ENCODE data around the gene NFX1. TPM values are rescaled to one million over a fixed set of nuclear protein-coding genes. Genes with fewer than 3 reads are reported as not detected.
A peak's percentile ranks its signal among the peaks of the same experiment; 100 is the strongest.

Gene NFX1
- total RNA-seq, 4 donors from 2014 or later: 32.1 to 49.4 (median 36.9) TPM

DNA sequence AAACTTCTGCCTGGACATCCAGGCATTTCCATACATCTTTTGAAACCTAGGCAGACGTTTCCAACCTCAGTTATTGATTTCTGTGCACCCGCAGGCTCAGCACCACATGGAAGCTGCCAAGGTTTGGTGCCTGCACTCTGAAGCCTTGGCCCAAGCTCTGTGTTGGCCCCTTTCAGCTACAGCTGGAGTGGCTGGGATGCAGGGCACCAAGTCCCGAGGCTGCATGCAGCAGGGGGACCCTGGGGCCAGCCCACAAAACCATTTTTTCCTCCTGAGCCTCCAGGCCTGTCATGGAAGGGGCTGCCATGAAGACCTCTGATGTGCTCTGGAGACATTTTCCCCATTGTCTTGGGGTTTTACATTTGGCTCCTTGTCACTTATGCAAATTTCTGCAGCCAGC lies 49.9 kb downstream of the NFX1 start:
- H3K9me3 ChIP-seq: peaks cover 0 to 4% (median 0%) of the 10 kb centered on the region in 4 donors
- WGBS: 100% methylated on average over 2 of the region's 3 CpGs
- intact Hi-C loops (cut with DNase I): no loop called here
- DNase-seq (ENCODE audit: extremely low spot score): no peak
- no peak for TF ChIP-seq POLR2AphosphoS5 (IDR thresholded peaks at IDR 0.05)
- no peak for TF ChIP-seq POLR2A (IDR thresholded peaks at IDR 0.05; ENCODE audit: low read depth)
- no peak for TF ChIP-seq EP300 (IDR thresholded peaks at IDR 0.05)
- TF ChIP-seq, protein P1, sequence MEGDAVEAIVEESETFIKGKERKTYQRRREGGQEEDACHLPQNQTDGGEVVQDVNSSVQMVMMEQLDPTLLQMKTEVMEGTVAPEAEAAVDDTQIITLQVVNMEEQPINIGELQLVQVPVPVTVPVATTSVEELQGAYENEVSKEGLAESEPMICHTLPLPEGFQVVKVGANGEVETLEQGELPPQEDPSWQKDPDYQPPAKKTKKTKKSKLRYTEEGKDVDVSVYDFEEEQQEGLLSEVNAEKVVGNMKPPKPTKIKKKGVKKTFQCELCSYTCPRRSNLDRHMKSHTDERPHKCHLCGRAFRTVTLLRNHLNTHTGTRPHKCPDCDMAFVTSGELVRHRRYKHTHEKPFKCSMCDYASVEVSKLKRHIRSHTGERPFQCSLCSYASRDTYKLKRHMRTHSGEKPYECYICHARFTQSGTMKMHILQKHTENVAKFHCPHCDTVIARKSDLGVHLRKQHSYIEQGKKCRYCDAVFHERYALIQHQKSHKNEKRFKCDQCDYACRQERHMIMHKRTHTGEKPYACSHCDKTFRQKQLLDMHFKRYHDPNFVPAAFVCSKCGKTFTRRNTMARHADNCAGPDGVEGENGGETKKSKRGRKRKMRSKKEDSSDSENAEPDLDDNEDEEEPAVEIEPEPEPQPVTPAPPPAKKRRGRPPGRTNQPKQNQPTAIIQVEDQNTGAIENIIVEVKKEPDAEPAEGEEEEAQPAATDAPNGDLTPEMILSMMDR (IDR thresholded peaks at IDR 0.05): no peak
- peaks cover 71 to 100% (median 88%) of the 10 kb centered on the region in 4 donors for H3K36me3 ChIP-seq
- H3K27me3 ChIP-seq: no peaks in the 10 kb centered on the region
- no peak overlapping the region for H3K27ac ChIP-seq (replicated peaks in 1 of 4)
- H3K4me1 ChIP-seq: no peaks in the 10 kb centered on the region
- no peak overlapping the region for H3K4me3 ChIP-seq

DNA sequence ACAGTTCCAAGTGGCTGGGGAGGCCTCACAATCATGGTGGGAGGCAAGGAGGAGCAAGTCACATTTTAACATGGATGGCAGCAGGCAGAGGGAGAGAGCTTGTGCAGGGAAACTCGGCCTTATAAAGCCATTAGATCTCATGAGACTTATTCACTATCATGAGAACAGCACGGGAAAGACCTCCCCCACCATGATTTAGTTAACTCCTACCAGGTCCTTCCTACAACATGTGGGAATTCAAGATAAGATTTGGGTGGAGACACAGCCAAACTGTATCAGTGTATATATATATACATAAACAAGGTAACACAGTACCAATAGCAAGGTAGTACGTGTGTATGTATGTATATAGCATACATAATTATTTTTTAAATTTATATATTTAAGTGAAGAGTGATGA lies 50.9 kb downstream of the NFX1 start:
- peaks cover 0 to 3% (median 0%) of the 10 kb centered on the region in 4 donors for H3K4me1 ChIP-seq
- no peak overlapping the region for H3K4me3 ChIP-seq
- no peaks in the 10 kb centered on the region for H3K27me3 ChIP-seq
- no peak for DNase-seq (ENCODE audit: extremely low spot score)
- peaks cover 0 to 4% (median 0%) of the 10 kb centered on the region in 4 donors for H3K9me3 ChIP-seq
- 93% methylated on average over 3 of the region's 3 CpGs for WGBS
- intact Hi-C loops (cut with DNase I): no loop called here
- H3K36me3 ChIP-seq: peaks cover 80 to 100% (median 96%) of the 10 kb centered on the region in 4 donors
- H3K27ac ChIP-seq (replicated peaks in 1 of 4): no peak overlapping the region
- TF ChIP-seq, protein P1 (IDR thresholded peaks at IDR 0.05): no peak

DNA sequence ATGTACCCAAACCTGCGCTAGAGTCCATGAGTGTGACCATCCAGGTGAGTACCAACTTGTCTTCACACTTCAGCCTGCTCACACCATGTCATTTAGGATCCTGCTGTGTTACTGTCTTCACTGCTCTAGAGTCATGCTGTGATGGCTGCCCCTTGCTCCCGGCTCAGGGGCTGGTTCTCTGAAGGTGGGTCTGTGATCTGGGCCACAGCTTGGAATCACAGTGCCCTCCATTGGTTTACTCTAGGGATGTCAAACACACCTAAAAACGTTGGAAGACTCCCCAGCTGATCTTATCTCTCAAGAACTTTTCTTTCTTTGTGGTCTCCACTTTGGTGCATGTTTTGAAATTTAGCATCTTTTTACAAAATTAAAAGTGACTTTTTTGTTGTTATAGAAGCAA lies 53.8 kb downstream of the NFX1 start:
- peaks cover 0 to 13% (median 0%) of the 10 kb centered on the region in 4 donors for H3K4me1 ChIP-seq
- WGBS: 81% methylated on average over 3 of the region's 3 CpGs
- no peak for DNase-seq (ENCODE audit: extremely low spot score)
- no peak overlapping the region for H3K4me3 ChIP-seq
- intact Hi-C loops (cut with DNase I): no loop called here
- no peak overlapping the region for H3K27ac ChIP-seq (replicated peaks in 1 of 4)
- H3K27me3 ChIP-seq: no peaks in the 10 kb centered on the region
- peaks cover 0 to 4% (median 0%) of the 10 kb centered on the region in 4 donors for H3K9me3 ChIP-seq
- peaks cover 82 to 100% (median 94%) of the 10 kb centered on the region in 4 donors for H3K36me3 ChIP-seq
- TF ChIP-seq POLR2AphosphoS5 (IDR thresholded peaks at IDR 0.05) (no peak), POLR2A (IDR thresholded peaks at IDR 0.05; ENCODE audit: low read depth) (no peak), EP300 (IDR thresholded peaks at IDR 0.05) (no peak)
- TF ChIP-seq, protein P1 (IDR thresholded peaks at IDR 0.05): no peak

DNA sequence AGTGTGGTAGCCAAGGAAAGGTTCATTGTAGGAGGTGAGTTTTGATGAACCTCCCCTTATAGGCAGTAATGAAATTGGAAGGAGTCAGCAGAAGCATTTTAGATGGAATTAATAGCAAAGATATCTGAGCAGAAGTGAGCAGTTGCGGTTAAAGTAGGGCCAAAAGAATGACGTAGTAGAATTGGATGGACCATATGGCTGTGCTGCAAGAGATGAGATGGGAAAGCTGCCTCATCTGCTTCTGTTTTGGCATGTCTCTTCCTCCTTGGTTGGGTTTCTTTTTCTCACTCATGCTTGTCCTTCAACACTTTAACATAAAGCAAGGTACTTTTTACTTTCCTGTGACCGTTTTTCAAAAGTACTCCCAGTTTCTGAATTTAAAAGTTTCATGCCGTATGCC lies 56.2 kb downstream of the NFX1 start:
- intact Hi-C loops (cut with DNase I): no loop called here

More for the DNA sequence above, 56.2 kb downstream of the NFX1 start:
- H3K36me3 ChIP-seq: peaks cover 58 to 79% (median 71%) of the 10 kb centered on the region in 4 donors
- H3K4me3 ChIP-seq: no peak overlapping the region
- no peaks in the 10 kb centered on the region for H3K9me3 ChIP-seq
- no peak for DNase-seq (ENCODE audit: extremely low spot score)
- H3K4me1 ChIP-seq: peaks cover 17 to 36% (median 20%) of the 10 kb centered on the region in 4 donors
- peak overlapping the region; percentile 37 to 57 (median 44) for H3K27ac ChIP-seq (replicated peaks in 1 of 4)
- H3K27me3 ChIP-seq: no peaks in the 10 kb centered on the region
- 60% methylated on average over 4 of the region's 4 CpGs for WGBS
- TF ChIP-seq, protein P1 (IDR thresholded peaks at IDR 0.05): no peak
- peak in 1 of 2 donors; percentile 15 for TF ChIP-seq POLR2AphosphoS5 (IDR thresholded peaks at IDR 0.05)

All from esophagus muscularis mucosa (tissue), 4 donors.